Stimulated activated CD4-positive, alpha-beta T cell treated with anti-CD3 and anti-CD28 coated beads, Interleukin-4, amount 100 ng/mL, for 4 hours (primary cell): ENCODE data around the gene PCGF6.
A peak's percentile ranks its signal among the peaks of the same experiment; 100 is the strongest.
"Not testable (repeated sequence)": the region's sequence is repeated elsewhere in the genome, so short reads cannot be mapped to it uniquely, and the experiment has no call there.

Experiments
- DNase-seq, 2 experiments: peaks; one replicate each; pipeline ENCODE4 v3.0.0-alpha.2; 2020

PCGF6 gene

GRCh38 chr10:103350517-103351260 is at the start of gene PCGF6:
TSS of gene PCGF6 (minus strand) at chr10:103351140. CDS start at chr10:103351066, 74 bp downstream.
- peak; percentile 58 to 73 for DNase-seq

- no peak for DNase-seq
Measured at GRCh38 chr10:103397191-103397825, 46.4 kb upstream of the PCGF6 start.

GRCh38 chr10:103396789-103397087 is 45.8 kb upstream of the PCGF6 start:
- no peak for DNase-seq

GRCh38 chr10:103396067-103396788 is 45.3 kb upstream of the PCGF6 start, which contains the start of the genes ATP5MK and PDCD11:
TSS of gene ATP5MK (minus strand) at chr10:103396475. CDS start at chr10:103392457, 4,018 bp downstream.
TSS of gene PDCD11 (plus strand) at chr10:103396626. CDS start at chr10:103398427, 1,801 bp downstream.
- DNase-seq, result peak; percentile 90 to 94

GRCh38 chr10:103395754-103396066 is 44.8 kb upstream of the PCGF6 start:
- DNase-seq, result peak in 1 of 2 experiments; percentile 4

- DNase-seq, result no peak
Measured at GRCh38 chr10:103394180-103394579, 43.2 kb upstream of the PCGF6 start.

GRCh38 chr10:103382769-103383168 is 31.8 kb upstream of the PCGF6 start:
- DNase-seq, result no peak

GRCh38 chr10:103374263-103374662 is 23.3 kb upstream of the PCGF6 start:
- no peak for DNase-seq

- DNase-seq, result no peak
Measured at GRCh38 chr10:103373544-103373943, 22.6 kb upstream of the PCGF6 start.

GRCh38 chr10:103367782-103368518 is 17.0 kb upstream of the PCGF6 start, which contains the start of gene TAF5:
TSS of gene TAF5 (plus strand) at chr10:103367976. CDS start at chr10:103367990, 14 bp downstream.
- peak; percentile 78 to 86 for DNase-seq

- no peak for DNase-seq
Measured at GRCh38 chr10:103367379-103367781, 16.4 kb upstream of the PCGF6 start.

- DNase-seq, result not testable (repeated sequence)
Measured at GRCh38 chr10:103360791-103361190, 9.9 kb upstream of the PCGF6 start.

GRCh38 chr10:103359493-103359892 is 8.6 kb upstream of the PCGF6 start:
- DNase-seq, result not testable (repeated sequence)

- DNase-seq, result no peak
Measured at GRCh38 chr10:103355906-103356599, 5.1 kb upstream of the PCGF6 start.

GRCh38 chr10:103354567-103354966 is 3.6 kb upstream of the PCGF6 start:
- not testable (repeated sequence) for DNase-seq

GRCh38 chr10:103353281-103353680 is 2.3 kb upstream of the PCGF6 start:
- no peak for DNase-seq

- no peak for DNase-seq
Measured at GRCh38 chr10:103350175-103350516, 794 bp downstream of the PCGF6 start.

GRCh38 chr10:103336370-103336769 is 14.6 kb downstream of the PCGF6 start:
- no peak for DNase-seq

- no peak for DNase-seq
Measured at GRCh38 chr10:103334567-103334966, 16.4 kb downstream of the PCGF6 start.

GRCh38 chr10:103333934-103334520 is 16.9 kb downstream of the PCGF6 start:
- no peak for DNase-seq

GRCh38 chr10:103327906-103328305 is 23.0 kb downstream of the PCGF6 start:
- no peak for DNase-seq

- no peak for DNase-seq
Measured at GRCh38 chr10:103316087-103316486, 34.9 kb downstream of the PCGF6 start.
